Activated T-helper 1 cell treated with Interleukin-2 at 50 U/mL for 16 hours (primary cell): ENCODE data around the gene TFPI2.

Experiments
- DNase-seq: peaks from one replicate; pipeline ENCODE4 v3.0.0-alpha.2; 2020; ENCODE audit warnings: low read depth

Gene TFPI2

DNA sequence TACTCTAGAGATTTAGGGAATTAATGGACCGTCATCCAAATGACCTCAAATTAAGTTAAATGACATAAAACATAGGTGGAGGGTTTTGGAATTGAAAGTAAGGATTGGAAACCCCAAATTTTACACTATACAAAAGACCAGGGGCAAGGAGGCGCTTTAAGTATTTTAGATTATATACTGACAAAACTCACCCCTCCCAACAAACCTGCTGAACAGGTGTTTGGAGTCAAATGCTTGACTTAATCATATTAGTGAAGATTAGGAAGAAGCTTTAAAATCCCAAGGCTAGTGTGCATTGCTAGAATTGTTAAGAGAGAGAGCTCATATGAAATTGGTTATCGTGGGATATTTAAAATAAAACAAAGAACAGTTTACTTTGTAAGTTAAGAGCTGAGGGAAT lies 15.7 kb upstream of the TFPI2 start, which contains the start of gene GNGT1:
Gene GNGT1, plus strand, starts transcription at position 301 of the 400 bp plus-strand sequence. CDS start 180 bp downstream, outside the sequence.
- no peak for DNase-seq

DNA sequence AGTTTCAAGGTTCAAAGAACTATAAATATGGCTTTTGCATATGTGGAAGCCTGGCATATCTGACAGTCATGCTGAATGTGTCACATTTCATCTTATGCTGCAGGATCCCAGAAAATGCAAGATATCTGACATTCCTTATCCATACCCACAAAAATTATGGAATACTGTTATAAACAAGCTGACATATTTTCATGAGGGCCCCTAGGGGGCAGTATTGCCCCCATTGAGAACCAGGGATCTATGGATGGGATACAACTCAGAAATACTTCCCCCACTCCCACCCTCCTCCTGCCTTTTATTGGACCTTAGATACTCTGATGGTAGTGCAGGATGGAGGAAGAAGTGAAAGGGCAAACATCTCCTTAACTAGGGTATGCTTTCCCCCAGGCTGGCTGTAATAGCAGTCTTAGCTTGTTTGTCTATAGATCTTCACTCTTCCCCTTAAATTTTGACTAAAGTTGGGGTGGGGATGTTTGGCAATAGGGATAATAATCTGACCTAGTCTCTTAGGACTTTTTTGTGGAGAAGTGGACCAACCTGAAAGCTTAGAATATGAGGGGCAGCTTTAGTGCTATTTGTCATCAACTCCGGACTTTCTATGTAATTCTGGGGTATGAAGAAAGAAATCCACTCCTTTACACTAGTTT lies 12.3 kb upstream of the TFPI2 start:
- DNase-seq = no peak

DNA sequence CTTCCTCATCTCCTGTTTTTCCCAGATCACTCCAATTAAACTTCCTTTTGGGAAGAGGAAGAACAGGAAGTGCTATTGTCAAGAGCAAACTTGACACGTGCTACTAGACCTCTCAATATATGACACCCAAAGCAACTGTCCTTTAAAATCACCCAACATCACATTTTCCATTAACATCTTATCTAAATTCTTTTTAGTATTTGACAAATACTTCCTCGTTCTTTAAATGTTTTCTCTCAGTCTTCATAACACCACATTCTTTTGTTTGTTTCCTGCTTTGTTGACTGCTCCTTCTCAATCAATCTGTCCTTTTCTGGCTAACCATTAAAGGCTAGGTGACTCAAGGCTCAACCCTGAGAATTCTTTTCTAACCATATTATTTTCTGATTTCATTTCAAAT lies 7.1 kb upstream of the TFPI2 start:
- DNase-seq = no peak

GRCh38 chr7:93895859-93896600 lies 5.5 kb upstream of the TFPI2 start:
- no peak for DNase-seq

GRCh38 chr7:93894966-93895640 lies 4.5 kb upstream of the TFPI2 start:
- DNase-seq = no peak

- no peak for DNase-seq
Observed at GRCh38 chr7:93894426-93894825, 3.9 kb upstream of the TFPI2 start.

GRCh38 chr7:93890041-93890463 lies 501 bp downstream of the TFPI2 start:
- DNase-seq = no peak

DNA sequence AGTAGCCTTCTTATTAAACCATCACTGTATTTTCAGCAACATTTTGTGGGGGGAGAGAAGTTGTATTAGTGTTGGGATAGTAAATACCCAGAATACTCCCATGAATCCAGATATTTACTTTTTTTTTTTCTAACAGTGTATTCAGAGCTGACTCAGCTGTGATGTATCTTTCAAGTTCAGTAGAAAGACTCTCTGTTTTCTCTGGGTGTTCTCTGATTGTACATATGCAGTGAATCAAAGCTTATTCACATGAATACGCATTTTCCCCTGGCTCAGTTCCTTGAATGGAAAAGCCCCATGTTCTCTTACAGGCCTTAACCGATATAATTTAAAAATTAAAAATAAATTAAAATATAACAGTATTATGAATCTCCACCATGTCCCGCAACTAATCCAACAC lies 1.3 kb downstream of the TFPI2 start:
- DNase-seq = no peak

- no peak for DNase-seq
Observed at GRCh38 chr7:93884541-93884940, 6.0 kb downstream of the TFPI2 start.

DNA sequence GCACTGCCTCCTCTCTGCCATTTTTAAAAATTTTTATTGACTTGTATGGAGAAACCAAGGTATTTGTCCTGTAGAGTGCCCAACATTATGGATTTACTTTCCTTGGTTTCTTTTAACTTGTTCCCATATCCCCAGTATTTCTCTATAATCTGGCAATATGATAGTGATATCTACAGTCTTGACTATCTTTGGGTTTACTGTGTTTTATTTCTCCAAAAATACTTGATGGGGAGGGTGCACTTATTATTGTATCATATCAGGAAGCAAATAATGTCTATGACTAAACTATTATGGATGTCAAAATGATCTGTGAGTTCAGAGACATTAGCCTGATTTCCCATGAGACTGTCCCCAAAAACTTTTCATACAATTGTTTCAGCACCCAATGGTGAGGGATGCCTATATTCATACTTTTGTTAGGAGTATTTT lies 6.6 kb downstream of the TFPI2 start:
- DNase-seq = no peak

DNA sequence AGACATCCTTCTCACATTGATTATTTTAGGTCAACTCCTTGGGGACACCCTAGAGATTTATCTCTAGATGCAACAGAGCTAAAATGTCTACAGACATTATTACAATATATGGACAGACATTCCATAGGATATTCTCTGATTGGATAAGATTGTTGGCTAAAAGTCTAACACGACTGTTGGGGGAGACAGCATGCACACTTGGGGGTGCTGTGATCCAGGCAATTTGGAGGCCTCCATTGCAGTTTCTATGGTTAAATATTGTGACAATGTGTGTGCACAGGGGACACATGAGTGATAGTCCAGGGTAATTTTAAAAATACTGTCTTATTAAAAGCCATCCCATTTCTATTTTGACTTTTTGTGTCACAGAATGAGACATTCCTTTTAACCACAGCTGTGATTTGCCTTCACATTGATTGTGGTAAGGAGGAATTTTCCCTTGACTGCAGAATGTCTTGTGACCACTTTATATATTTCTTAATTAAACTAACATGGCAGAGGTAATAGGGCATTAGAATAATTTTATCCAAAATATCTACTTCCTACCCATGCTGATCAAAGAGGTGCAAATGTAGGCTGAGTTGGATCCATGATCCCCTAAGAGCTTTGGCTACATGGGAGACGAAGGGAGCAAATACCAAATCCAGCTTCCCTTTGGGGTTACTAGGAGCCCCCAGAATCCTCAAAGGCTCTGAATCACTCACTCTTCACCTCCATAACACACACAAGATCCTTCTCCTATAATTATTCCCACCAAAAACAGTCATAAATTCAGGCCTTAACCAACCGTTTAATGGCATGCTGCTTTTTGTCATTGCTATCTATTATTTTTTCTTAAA lies 7.3 kb downstream of the TFPI2 start:
- DNase-seq = no peak

DNA sequence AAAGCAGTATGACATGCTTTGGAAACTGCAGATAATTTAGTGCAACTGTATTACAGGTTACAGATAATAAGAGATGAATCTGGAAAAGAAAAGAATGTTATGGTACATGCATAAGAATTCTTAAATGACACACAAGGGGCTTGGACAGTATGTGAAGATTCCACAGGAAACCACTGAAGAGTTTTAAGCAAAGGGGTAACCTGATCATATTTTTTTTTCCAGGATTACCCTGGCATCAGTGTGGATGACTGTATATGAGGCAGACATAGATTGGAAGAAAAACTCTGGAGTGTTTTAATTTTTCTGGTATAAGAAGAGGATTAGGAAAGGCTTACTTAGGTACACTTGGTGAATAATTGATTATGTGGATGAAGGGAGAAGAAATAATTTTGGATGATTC lies 8.1 kb downstream of the TFPI2 start:
- no peak for DNase-seq

GRCh38 chr7:93879356-93879755 lies 11.2 kb downstream of the TFPI2 start:
- DNase-seq = no peak

GRCh38 chr7:93877742-93878141 lies 12.8 kb downstream of the TFPI2 start:
- no peak for DNase-seq

DNA sequence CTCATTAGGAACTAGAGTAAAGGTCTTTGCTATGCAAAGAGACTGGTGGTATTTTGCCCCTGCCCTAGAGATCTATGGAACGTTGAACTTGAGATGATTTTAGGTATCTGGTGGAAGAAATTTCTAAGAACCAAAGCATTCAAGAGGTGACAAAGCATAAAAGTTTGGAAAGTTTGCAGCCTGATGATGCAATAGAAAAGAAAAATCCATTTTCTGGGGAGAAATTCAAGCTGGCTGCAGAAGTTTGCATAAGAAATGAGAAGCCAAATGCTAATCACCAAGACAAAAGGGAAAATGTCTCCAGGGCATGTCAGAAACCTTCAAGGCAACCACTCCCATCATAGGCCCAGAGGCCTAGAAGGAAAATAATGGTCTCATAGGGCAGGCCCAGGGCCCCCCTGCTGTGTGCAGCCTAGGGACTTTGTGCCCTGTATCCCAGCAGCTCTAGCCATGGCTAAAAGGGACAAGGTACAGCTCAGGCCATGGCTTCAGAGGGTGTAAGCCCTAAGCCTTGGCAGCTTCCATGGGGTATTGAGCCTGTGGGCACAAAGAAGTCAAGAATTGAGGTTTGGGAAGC lies 16.5 kb downstream of the TFPI2 start:
- DNase-seq = no peak

GRCh38 chr7:93866886-93867285 lies 23.7 kb downstream of the TFPI2 start:
- DNase-seq = no peak

GRCh38 chr7:93862651-93863050 lies 27.9 kb downstream of the TFPI2 start:
- no peak for DNase-seq

DNA sequence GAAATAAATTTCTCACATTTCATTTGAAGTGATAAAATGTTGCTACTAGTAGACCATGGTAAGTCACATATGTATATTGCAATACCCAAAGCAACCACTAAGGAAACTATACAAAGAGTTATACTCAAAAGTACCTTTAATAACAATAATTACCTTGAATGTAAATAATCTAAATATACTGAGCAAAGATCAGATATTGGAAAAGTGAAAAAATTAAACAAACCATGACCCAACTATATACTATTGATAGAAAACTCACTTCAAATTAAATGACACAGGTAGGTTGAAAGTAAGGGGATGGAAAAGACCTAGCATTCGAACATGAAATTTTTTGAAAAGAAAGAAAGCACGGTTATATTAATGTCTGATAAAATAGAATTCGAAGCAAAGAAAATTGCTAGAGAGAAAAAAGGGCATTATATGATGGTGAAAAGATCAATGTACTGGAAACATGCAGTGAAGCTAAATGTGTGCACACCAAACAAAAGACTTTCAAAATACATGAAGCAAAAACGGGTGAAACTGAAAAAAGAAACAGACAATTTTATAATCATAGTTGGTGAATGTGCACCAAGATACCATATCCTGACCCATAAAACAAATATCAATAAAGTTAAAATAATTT lies 29.1 kb downstream of the TFPI2 start:
- DNase-seq = no peak

GRCh38 chr7:93860261-93860660 lies 30.3 kb downstream of the TFPI2 start:
- DNase-seq = no peak

- DNase-seq = no peak
Observed at GRCh38 chr7:93858857-93859256, 31.7 kb downstream of the TFPI2 start.

GRCh38 chr7:93856323-93856722 lies 34.2 kb downstream of the TFPI2 start:
- DNase-seq = no peak
